GM23338 (cell line): ENCODE data around the gene SULF2. TPM values are rescaled to one million over a fixed set of nuclear protein-coding genes. Genes with fewer than 3 reads are reported as not detected.

Experiments
- ATAC-seq: fragments of 200-7000 bp; cut with Tn5 transposase; 3 replicates; pipeline ENCODE4 v1.9.1; 2020
- DNase-seq: peaks from one replicate; pipeline ENCODE4 v3.0.0-alpha.2; 2015; ENCODE audit warnings: low spot score
- H2AFZ ChIP-seq: fragments of 200-600 bp; sonication (generic); 2 replicates; pipeline ENCODE4 v1.8.0; 2016; ENCODE audit warnings: antibody characterized with exemption, mild to moderate bottlenecking, moderate library complexity
- H3F3A ChIP-seq: fragments of 200-600 bp; sonication (generic); replicated peaks from 2 replicates; pipeline ENCODE4 v1.8.0; 2017; ENCODE audit warnings: antibody characterized with exemption, mixed run types, low read depth
- H3K27ac ChIP-seq: fragments of 200-600 bp; sonication (generic); 2 replicates; pipeline ENCODE4 v1.6.1; 2016; ENCODE audit warnings: low read depth
- H3K27me3 ChIP-seq: fragments of 200-600 bp; sonication (generic); 2 replicates; pipeline ENCODE4 v1.8.0; 2016; ENCODE audit warnings: mild to moderate bottlenecking, mixed run types, moderate library complexity; ENCODE audit not compliant: insufficient read depth
- H3K36me3 ChIP-seq: fragments of 200-600 bp; sonication (generic); 2 replicates; pipeline ENCODE4 v1.8.0; 2016; ENCODE audit warnings: mild to moderate bottlenecking; ENCODE audit not compliant: insufficient read depth
- H3K4me1 ChIP-seq: fragments of 200-600 bp; sonication (generic); 2 replicates; pipeline ENCODE4 v1.8.0; 2016; ENCODE audit warnings: mild to moderate bottlenecking, moderate library complexity; ENCODE audit not compliant: insufficient read depth
- H3K4me2 ChIP-seq: fragments of 200-600 bp; sonication (generic); 2 replicates; pipeline ENCODE4 v1.7.1; 2017; ENCODE audit warnings: mixed run types
- H3K4me3 ChIP-seq: fragments of 200-600 bp; sonication (generic); 2 replicates; pipeline ENCODE4 v1.6.1; 2016; ENCODE audit warnings: mixed run types
- H3K79me2 ChIP-seq: fragments of 200-600 bp; sonication (generic); replicated peaks from 2 replicates; pipeline ENCODE4 v1.8.0; 2017; ENCODE audit warnings: mild to moderate bottlenecking; ENCODE audit not compliant: insufficient read depth
- H3K9me2 ChIP-seq: fragments of 200-600 bp; sonication (generic); 2 replicates; pipeline ENCODE4 v1.8.0; 2017; ENCODE audit not compliant: insufficient read depth
- H4K20me1 ChIP-seq: fragments of 200-600 bp; sonication (generic); replicated peaks from 2 replicates; pipeline ENCODE4 v1.8.0; 2017; ENCODE audit warnings: mild to moderate bottlenecking; ENCODE audit not compliant: insufficient read depth
- H3K27ac Mint-ChIP-seq: 2 replicates; pipeline ENCODE4 v1.8.0; 2020; ENCODE audit warnings: inconsistent platforms, mild to moderate bottlenecking, moderate library complexity, mixed read lengths
- H3K27me3 Mint-ChIP-seq: 3 replicates; pipeline ENCODE4 v1.8.0; 2022; ENCODE audit warnings: low read depth, mild to moderate bottlenecking, moderate library complexity, mixed read lengths, inconsistent platforms; ENCODE audit not compliant: insufficient read depth, poor library complexity
- H3K36me3 Mint-ChIP-seq: 3 replicates; pipeline ENCODE4 v1.8.0; 2021; ENCODE audit warnings: low read depth, mild to moderate bottlenecking, inconsistent platforms, moderate library complexity, mixed read lengths
- H3K4me1 Mint-ChIP-seq: 3 replicates; pipeline ENCODE4 v1.8.0; 2020; ENCODE audit warnings: mild to moderate bottlenecking, inconsistent platforms, mixed read lengths
- H3K4me3 Mint-ChIP-seq: 3 replicates; pipeline ENCODE4 v1.8.0; 2021; ENCODE audit warnings: moderate library complexity, mild to moderate bottlenecking, inconsistent platforms, mixed read lengths
- H3K9me3 Mint-ChIP-seq: 3 replicates; pipeline ENCODE4 v1.8.0; 2020; ENCODE audit warnings: moderate library complexity, mild to moderate bottlenecking, inconsistent platforms, mixed read lengths
- EZH2 ChIP-seq: fragments of 200-600 bp; sonication (generic); IDR thresholded peaks from one replicate; pipeline ENCODE4 v1.8.0; 2017; ENCODE audit warnings: antibody characterized with exemption, mild to moderate bottlenecking, low read depth; ENCODE audit not compliant: unreplicated experiment
- EZH2phosphoT487 ChIP-seq: fragments of 200-600 bp; sonication (generic); IDR thresholded peaks from one replicate; pipeline ENCODE4 v1.8.1; 2018; ENCODE audit warnings: antibody characterized with exemption; ENCODE audit not compliant: unreplicated experiment
- JUNB ChIP-seq: IDR thresholded peaks from one replicate; pipeline ENCODE4 v1.6.1; 2016; ENCODE audit warnings: antibody characterized with exemption; ENCODE audit not compliant: unreplicated experiment
- STAT1 ChIP-seq: IDR thresholded peaks from one replicate; pipeline ENCODE4 v1.6.1; 2016; ENCODE audit warnings: antibody characterized with exemption; ENCODE audit not compliant: unreplicated experiment
- polyA plus RNA-seq: library from polyadenylated mRNA; unstranded; fragments of >200 nt; fragmentation: Nextera tagmentation; extraction: Ambion mirVana; gene quantifications from 2 replicates; pipeline ENCODE4 v1.2.1, GENCODE V29; 2016
- total RNA-seq: library from RNA; depleted of rRNA; stranded (reverse); fragments of >200 nt; shearing (Covaris generic); gene quantifications from 2 replicates; pipeline ENCODE4 v1.2.3, GENCODE V29; 2014
- TF ChIP-seq, protein P1 (sequence below): IDR thresholded peaks from 2 replicates; pipeline ENCODE4 v1.6.1; 2016; ENCODE audit warnings: antibody characterized with exemption
- TF ChIP-seq, protein P2 (sequence below), 2 experiments: fragments of 200-600 bp in 1 of 2; sonication (generic) in 1 of 2; conservative IDR thresholded peaks; 2 replicates each; pipeline versions ENCODE4 v1.5.1 to v1.6.1; 2016 to 2017; ENCODE audit warnings: antibody characterized with exemption in 2 of 2, low read depth in 2 of 2, mild to moderate bottlenecking in 2 of 2, moderate library complexity in 1 of 2
- TF ChIP-seq, protein P3 (sequence below): IDR thresholded peaks from one replicate; pipeline ENCODE4 v1.6.1; 2018; ENCODE audit warnings: antibody characterized with exemption; ENCODE audit not compliant: unreplicated experiment
- TF ChIP-seq, protein P4 (sequence below): fragments of 250-450 bp; sonication (Bioruptor Pico); IDR thresholded peaks from 2 replicates; pipeline ENCODE4 v1.5.0; 2020; ENCODE audit warnings: mild to moderate bottlenecking, moderate library complexity

SULF2 gene
- total and polyA plus RNA-seq, 2 experiments from 2014 or later = 9.5 to 20.7 TPM

DNA sequence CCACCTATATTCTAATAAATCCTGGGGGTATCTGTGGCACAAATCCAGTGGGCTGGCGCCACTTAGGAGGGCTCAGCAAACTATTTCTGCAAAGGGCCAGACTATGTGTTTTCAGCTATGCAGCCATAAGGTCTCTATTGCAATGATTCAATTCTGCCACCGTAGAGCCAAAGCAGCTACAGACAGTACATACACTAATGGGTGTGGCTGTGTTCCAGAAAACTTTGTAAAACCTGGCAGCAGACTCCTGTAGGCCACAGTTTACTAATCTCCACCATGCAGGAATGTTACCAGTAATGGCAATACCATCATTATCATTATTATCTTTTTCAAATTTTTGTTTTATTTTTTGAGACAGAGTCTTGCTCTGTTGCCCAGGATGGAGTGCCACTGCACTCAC lies 65.7 kb downstream of the SULF2 start:
- H3K27ac ChIP-seq = no peak overlapping the region
- no peak overlapping the region for H2AFZ ChIP-seq
- peaks cover 7% of the 10 kb centered on the region for H3K9me3 Mint-ChIP-seq
- TF ChIP-seq, protein P1, sequence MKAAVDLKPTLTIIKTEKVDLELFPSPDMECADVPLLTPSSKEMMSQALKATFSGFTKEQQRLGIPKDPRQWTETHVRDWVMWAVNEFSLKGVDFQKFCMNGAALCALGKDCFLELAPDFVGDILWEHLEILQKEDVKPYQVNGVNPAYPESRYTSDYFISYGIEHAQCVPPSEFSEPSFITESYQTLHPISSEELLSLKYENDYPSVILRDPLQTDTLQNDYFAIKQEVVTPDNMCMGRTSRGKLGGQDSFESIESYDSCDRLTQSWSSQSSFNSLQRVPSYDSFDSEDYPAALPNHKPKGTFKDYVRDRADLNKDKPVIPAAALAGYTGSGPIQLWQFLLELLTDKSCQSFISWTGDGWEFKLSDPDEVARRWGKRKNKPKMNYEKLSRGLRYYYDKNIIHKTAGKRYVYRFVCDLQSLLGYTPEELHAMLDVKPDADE = no peak
- TF ChIP-seq STAT1 (no peak), JUNB (no peak), EZH2 (no peak), EZH2phosphoT487 (no peak)
- TF ChIP-seq, protein P2, sequence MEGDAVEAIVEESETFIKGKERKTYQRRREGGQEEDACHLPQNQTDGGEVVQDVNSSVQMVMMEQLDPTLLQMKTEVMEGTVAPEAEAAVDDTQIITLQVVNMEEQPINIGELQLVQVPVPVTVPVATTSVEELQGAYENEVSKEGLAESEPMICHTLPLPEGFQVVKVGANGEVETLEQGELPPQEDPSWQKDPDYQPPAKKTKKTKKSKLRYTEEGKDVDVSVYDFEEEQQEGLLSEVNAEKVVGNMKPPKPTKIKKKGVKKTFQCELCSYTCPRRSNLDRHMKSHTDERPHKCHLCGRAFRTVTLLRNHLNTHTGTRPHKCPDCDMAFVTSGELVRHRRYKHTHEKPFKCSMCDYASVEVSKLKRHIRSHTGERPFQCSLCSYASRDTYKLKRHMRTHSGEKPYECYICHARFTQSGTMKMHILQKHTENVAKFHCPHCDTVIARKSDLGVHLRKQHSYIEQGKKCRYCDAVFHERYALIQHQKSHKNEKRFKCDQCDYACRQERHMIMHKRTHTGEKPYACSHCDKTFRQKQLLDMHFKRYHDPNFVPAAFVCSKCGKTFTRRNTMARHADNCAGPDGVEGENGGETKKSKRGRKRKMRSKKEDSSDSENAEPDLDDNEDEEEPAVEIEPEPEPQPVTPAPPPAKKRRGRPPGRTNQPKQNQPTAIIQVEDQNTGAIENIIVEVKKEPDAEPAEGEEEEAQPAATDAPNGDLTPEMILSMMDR (conservative IDR thresholded peaks at IDR 0.05; ENCODE audit: low read depth in 2 of 2) = no peak
- TF ChIP-seq, protein P3, sequence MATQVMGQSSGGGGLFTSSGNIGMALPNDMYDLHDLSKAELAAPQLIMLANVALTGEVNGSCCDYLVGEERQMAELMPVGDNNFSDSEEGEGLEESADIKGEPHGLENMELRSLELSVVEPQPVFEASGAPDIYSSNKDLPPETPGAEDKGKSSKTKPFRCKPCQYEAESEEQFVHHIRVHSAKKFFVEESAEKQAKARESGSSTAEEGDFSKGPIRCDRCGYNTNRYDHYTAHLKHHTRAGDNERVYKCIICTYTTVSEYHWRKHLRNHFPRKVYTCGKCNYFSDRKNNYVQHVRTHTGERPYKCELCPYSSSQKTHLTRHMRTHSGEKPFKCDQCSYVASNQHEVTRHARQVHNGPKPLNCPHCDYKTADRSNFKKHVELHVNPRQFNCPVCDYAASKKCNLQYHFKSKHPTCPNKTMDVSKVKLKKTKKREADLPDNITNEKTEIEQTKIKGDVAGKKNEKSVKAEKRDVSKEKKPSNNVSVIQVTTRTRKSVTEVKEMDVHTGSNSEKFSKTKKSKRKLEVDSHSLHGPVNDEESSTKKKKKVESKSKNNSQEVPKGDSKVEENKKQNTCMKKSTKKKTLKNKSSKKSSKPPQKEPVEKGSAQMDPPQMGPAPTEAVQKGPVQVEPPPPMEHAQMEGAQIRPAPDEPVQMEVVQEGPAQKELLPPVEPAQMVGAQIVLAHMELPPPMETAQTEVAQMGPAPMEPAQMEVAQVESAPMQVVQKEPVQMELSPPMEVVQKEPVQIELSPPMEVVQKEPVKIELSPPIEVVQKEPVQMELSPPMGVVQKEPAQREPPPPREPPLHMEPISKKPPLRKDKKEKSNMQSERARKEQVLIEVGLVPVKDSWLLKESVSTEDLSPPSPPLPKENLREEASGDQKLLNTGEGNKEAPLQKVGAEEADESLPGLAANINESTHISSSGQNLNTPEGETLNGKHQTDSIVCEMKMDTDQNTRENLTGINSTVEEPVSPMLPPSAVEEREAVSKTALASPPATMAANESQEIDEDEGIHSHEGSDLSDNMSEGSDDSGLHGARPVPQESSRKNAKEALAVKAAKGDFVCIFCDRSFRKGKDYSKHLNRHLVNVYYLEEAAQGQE = no peak
- TF ChIP-seq, protein P4, sequence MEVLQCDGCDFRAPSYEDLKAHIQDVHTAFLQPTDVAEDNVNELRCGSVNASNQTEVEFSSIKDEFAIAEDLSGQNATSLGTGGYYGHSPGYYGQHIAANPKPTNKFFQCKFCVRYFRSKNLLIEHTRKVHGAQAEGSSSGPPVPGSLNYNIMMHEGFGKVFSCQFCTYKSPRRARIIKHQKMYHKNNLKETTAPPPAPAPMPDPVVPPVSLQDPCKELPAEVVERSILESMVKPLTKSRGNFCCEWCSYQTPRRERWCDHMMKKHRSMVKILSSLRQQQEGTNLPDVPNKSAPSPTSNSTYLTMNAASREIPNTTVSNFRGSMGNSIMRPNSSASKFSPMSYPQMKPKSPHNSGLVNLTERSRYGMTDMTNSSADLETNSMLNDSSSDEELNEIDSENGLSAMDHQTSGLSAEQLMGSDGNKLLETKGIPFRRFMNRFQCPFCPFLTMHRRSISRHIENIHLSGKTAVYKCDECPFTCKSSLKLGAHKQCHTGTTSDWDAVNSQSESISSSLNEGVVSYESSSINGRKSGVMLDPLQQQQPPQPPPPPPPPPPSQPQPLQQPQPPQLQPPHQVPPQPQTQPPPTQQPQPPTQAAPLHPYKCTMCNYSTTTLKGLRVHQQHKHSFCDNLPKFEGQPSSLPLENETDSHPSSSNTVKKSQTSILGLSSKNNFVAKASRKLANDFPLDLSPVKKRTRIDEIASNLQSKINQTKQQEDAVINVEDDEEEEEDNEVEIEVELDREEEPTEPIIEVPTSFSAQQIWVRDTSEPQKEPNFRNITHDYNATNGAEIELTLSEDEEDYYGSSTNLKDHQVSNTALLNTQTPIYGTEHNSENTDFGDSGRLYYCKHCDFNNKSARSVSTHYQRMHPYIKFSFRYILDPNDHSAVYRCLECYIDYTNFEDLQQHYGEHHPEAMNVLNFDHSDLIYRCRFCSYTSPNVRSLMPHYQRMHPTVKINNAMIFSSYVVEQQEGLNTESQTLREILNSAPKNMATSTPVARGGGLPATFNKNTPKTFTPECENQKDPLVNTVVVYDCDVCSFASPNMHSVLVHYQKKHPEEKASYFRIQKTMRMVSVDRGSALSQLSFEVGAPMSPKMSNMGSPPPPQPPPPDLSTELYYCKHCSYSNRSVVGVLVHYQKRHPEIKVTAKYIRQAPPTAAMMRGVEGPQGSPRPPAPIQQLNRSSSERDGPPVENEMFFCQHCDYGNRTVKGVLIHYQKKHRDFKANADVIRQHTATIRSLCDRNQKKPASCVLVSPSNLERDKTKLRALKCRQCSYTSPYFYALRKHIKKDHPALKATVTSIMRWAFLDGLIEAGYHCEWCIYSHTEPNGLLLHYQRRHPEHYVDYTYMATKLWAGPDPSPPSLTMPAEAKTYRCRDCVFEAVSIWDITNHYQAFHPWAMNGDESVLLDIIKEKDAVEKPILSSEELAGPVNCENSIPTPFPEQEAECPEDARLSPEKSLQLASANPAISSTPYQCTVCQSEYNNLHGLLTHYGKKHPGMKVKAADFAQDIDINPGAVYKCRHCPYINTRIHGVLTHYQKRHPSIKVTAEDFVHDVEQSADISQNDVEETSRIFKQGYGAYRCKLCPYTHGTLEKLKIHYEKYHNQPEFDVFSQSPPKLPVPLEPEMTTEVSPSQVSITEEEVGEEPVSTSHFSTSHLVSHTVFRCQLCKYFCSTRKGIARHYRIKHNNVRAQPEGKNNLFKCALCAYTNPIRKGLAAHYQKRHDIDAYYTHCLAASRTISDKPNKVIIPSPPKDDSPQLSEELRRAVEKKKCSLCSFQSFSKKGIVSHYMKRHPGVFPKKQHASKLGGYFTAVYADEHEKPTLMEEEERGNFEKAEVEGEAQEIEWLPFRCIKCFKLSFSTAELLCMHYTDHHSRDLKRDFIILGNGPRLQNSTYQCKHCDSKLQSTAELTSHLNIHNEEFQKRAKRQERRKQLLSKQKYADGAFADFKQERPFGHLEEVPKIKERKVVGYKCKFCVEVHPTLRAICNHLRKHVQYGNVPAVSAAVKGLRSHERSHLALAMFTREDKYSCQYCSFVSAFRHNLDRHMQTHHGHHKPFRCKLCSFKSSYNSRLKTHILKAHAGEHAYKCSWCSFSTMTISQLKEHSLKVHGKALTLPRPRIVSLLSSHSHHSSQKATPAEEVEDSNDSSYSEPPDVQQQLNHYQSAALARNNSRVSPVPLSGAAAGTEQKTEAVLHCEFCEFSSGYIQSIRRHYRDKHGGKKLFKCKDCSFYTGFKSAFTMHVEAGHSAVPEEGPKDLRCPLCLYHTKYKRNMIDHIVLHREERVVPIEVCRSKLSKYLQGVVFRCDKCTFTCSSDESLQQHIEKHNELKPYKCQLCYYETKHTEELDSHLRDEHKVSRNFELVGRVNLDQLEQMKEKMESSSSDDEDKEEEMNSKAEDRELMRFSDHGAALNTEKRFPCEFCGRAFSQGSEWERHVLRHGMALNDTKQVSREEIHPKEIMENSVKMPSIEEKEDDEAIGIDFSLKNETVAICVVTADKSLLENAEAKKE (CRISPR knock-in tag) = no peak
- H3K4me1 ChIP-seq = no peaks in the 10 kb centered on the region; the same call in 1 of the 2 replicates
- peaks cover 9% of the 10 kb centered on the region; the same call in 2 of the 3 replicates for H3K36me3 Mint-ChIP-seq
- peaks cover 3% of the 10 kb centered on the region; the same call in 2 of the 3 replicates for H3K4me1 Mint-ChIP-seq
- H3K27ac Mint-ChIP-seq = no peak overlapping the region
- H4K20me1 ChIP-seq = no peaks in the 10 kb centered on the region
- no peaks in the 10 kb centered on the region for H3F3A ChIP-seq
- no peaks in the 10 kb centered on the region for H3K27me3 Mint-ChIP-seq
- H3K4me2 ChIP-seq = no peak overlapping the region
- no peak overlapping the region for H3K4me3 Mint-ChIP-seq
- no peak overlapping the region for H3K4me3 ChIP-seq
- no peaks in the 10 kb centered on the region for H3K27me3 ChIP-seq
- no peaks in the 10 kb centered on the region for H3K79me2 ChIP-seq
- ATAC-seq = no peak
- no peaks in the 10 kb centered on the region for H3K9me2 ChIP-seq
- DNase-seq = no peak
- no peaks in the 10 kb centered on the region for H3K36me3 ChIP-seq
